Keratinocyte (primary cell): ENCODE measurements around the gene BNC1.

Experiments
- CTCF ChIP-seq, 3 experiments: IDR thresholded peaks in 1 of 3; conservative IDR thresholded peaks in 1 of 3; optimal IDR thresholded peaks in 1 of 3; 2 replicates in 2 of 3; 3 replicates in 1 of 3; pipeline versions ENCODE3 to v1.5.1; 2011; ENCODE audit warnings: low read length in 3 of 3, mild to moderate bottlenecking in 3 of 3, moderate library complexity in 2 of 3, control low read depth in 1 of 3, inconsistent platforms in 1 of 3; ENCODE audit not compliant: insufficient read depth in 2 of 3; ENCODE audit errors: extremely low read depth in 1 of 3
- EZH2 ChIP-seq: IDR thresholded peaks from one replicate; pipeline ENCODE4 v1.6.1; 2012; ENCODE audit warnings: inconsistent platforms, mild to moderate bottlenecking, low read length, moderate library complexity

GRCh38 chr15:83320844-83321243, 36.4 kb upstream of the BNC1 start:
- no peak for TF ChIP-seq CTCF (optimal IDR thresholded peaks at IDR 0.05 in 1 of 3, IDR thresholded peaks at IDR 0.05 in 1 of 3, conservative IDR thresholded peaks at IDR 0.05 in 1 of 3; ENCODE audit: extremely low read depth in 1 of 3, insufficient read depth in 2 of 3, low read length in 3 of 3)
- TF ChIP-seq EZH2, result no peak
